DND-41 (cell line): ENCODE results near the gene GTF2E1.

Experiments
- ATAC-seq: fragments of 200-7000 bp; cut with Tn5 transposase; 3 replicates; pipeline ENCODE4 v1.9.1; 2021; ENCODE audit warnings: low read depth; ENCODE audit not compliant: insufficient read depth
- DNase-seq: peaks from one replicate; pipeline ENCODE4 v3.0.0-alpha.2; 2020
- H2AFZ ChIP-seq: 2 replicates; pipeline ENCODE4 v1.6.0; 2012; ENCODE audit warnings: low read depth, low read length
- H3K27ac ChIP-seq: 2 replicates; pipeline ENCODE4 v1.5.1; 2012; ENCODE audit warnings: low read length, inconsistent platforms
- H3K27me3 ChIP-seq: fragments of 200-600 bp; sonication (generic); 2 replicates; pipeline ENCODE4 v1.6.0; 2012; ENCODE audit warnings: low read length, mild to moderate bottlenecking, inconsistent platforms; ENCODE audit not compliant: insufficient read depth, poor library complexity
- H3K36me3 ChIP-seq: 2 replicates; pipeline ENCODE4 v1.5.1; 2012; ENCODE audit warnings: low read length, inconsistent platforms; ENCODE audit not compliant: insufficient read depth
- H3K4me1 ChIP-seq: 2 replicates; pipeline ENCODE4 v1.5.1; 2012; ENCODE audit warnings: mild to moderate bottlenecking, low read length; ENCODE audit not compliant: insufficient read depth
- H3K4me2 ChIP-seq: 2 replicates; pipeline ENCODE4 v1.6.0; 2012; ENCODE audit warnings: mild to moderate bottlenecking, moderate library complexity, low read length, inconsistent platforms; ENCODE audit not compliant: insufficient read depth
- H3K4me3 ChIP-seq, 2 experiments: fragments of 200-600 bp in 1 of 2; shearing (Covaris generic) in 1 of 2; 2 replicates each; pipeline ENCODE4 v1.5.1; 2012 to 2016; ENCODE audit warnings: inconsistent platforms in 2 of 2, low read length in 2 of 2, mild to moderate bottlenecking in 2 of 2, low read depth in 1 of 2, moderate library complexity in 1 of 2
- H3K79me2 ChIP-seq: 2 replicates; pipeline ENCODE4 v1.6.0; 2012; ENCODE audit warnings: low read length, inconsistent platforms; ENCODE audit not compliant: insufficient read depth
- H3K9ac ChIP-seq: 2 replicates; pipeline ENCODE4 v1.6.0; 2012; ENCODE audit warnings: low read depth, mild to moderate bottlenecking, inconsistent platforms, low read length, moderate library complexity
- H3K9me3 ChIP-seq: 2 replicates; pipeline ENCODE4 v1.5.1; 2012; ENCODE audit warnings: low read length, moderate library complexity, mild to moderate bottlenecking, inconsistent platforms; ENCODE audit not compliant: insufficient read depth, severe bottlenecking
- H4K20me1 ChIP-seq: 2 replicates; pipeline ENCODE4 v1.6.0; 2012; ENCODE audit warnings: low read length; ENCODE audit not compliant: insufficient read depth
- CTCF ChIP-seq: IDR thresholded peaks from 2 replicates; pipeline ENCODE4 v1.5.1; 2012; ENCODE audit warnings: borderline replicate concordance, low read length, moderate library complexity, mild to moderate bottlenecking; ENCODE audit not compliant: poor library complexity, severe bottlenecking; ENCODE audit errors: extremely low read depth
- EZH2 ChIP-seq: IDR thresholded peaks from 3 replicates; pipeline ENCODE4 v1.6.1; 2012; ENCODE audit warnings: borderline replicate concordance, low read depth, mild to moderate bottlenecking, moderate library complexity, low read length, inconsistent platforms; ENCODE audit not compliant: severe bottlenecking

The GTF2E1 gene

GRCh38 chr3:120705884-120706582, 36.5 kb upstream of the GTF2E1 start:
- H4K20me1 ChIP-seq = no peaks in the 10 kb centered on the region
- no peak for DNase-seq
- TF ChIP-seq CTCF (no peak), EZH2 (no peak)

GRCh38 chr3:120706950-120707349, 35.6 kb upstream of the GTF2E1 start:
- H3K27ac ChIP-seq = no peak overlapping the region

More at GRCh38 chr3:120705884-120706582, 36.5 kb upstream of the GTF2E1 start:
- H3K4me2 ChIP-seq = no peak overlapping the region
- peaks cover 27% of the 10 kb centered on the region; the same call in 1 of the 2 replicates for H3K36me3 ChIP-seq
- no peaks in the 10 kb centered on the region for H3K4me1 ChIP-seq
- no peaks in the 10 kb centered on the region for H3K27me3 ChIP-seq
- H3K4me3 ChIP-seq = no peak overlapping the region
- H3K9me3 ChIP-seq = no peaks in the 10 kb centered on the region
- H2AFZ ChIP-seq = no peak overlapping the region
- ATAC-seq = no peak
- H3K9ac ChIP-seq = no peak overlapping the region
- H3K27ac ChIP-seq = no peak overlapping the region
- H3K79me2 ChIP-seq = no peaks in the 10 kb centered on the region

GRCh38 chr3:120708408-120708807, 34.1 kb upstream of the GTF2E1 start:
- H3K9ac ChIP-seq = no peak overlapping the region
- TF ChIP-seq EZH2 (no peak), CTCF (no peak)
- no peak for DNase-seq
- H3K9me3 ChIP-seq = no peaks in the 10 kb centered on the region
- H3K4me3 ChIP-seq = no peak overlapping the region
- H3K4me2 ChIP-seq = no peak overlapping the region
- H4K20me1 ChIP-seq = no peaks in the 10 kb centered on the region
- H3K27ac ChIP-seq = no peak overlapping the region
- peaks cover 18% of the 10 kb centered on the region; the same call in 1 of the 2 replicates for H3K36me3 ChIP-seq
- no peaks in the 10 kb centered on the region for H3K4me1 ChIP-seq
- no peaks in the 10 kb centered on the region for H3K27me3 ChIP-seq
- H2AFZ ChIP-seq = no peak overlapping the region
- ATAC-seq = no peak
- H3K79me2 ChIP-seq = no peaks in the 10 kb centered on the region

More at GRCh38 chr3:120706950-120707349, 35.6 kb upstream of the GTF2E1 start:
- Histone ChIP-seq H4K20me1 (no peaks in the 10 kb centered on the region), H3K4me2 (no peak overlapping the region), H3K79me2 (no peaks in the 10 kb centered on the region), H3K9ac (no peak overlapping the region), H3K9me3 (no peaks in the 10 kb centered on the region), H3K4me1 (no peaks in the 10 kb centered on the region), H2AFZ (no peak overlapping the region), H3K27me3 (no peaks in the 10 kb centered on the region), H3K4me3 (no peak overlapping the region), H3K36me3 (peaks cover 25% of the 10 kb centered on the region; the same call in 1 of the 2 replicates)
- no peak for DNase-seq
- ATAC-seq = no peak
- TF ChIP-seq CTCF = no peak
- TF ChIP-seq EZH2 = no peak
